CD4-positive, CD25-positive, alpha-beta regulatory T cell (primary cell): Measurements from ENCODE around the gene UPB1. TPM values are rescaled to one million over a fixed set of nuclear protein-coding genes. Genes with fewer than 3 reads are reported as not detected.
A peak's percentile ranks its signal among the peaks of the same experiment; 100 is the strongest.

Experiments
- ATAC-seq, 2 donors: fragments of 150-1000 bp; cut with Tn5 transposase; one replicate each; pipeline ENCODE4 v1.10.0; 2021; ENCODE audit warnings: low read depth in 2 of 2, moderate number of reproducible peaks in 2 of 2, moderate library complexity in 1 of 2
- DNase-seq, 3 donors: peaks; one replicate each; pipeline versions ENCODE4 v3.0.0 to v3.0.0-alpha.2; 2012 to 2022; ENCODE audit warnings: mixed read lengths in 1 of 3
- H3K27ac ChIP-seq: one replicate; pipeline ENCODE4 v1.7.0; 2013; ENCODE audit warnings: mild to moderate bottlenecking, low read length; ENCODE audit not compliant: insufficient read depth, poor library complexity, severe bottlenecking
- H3K27me3 ChIP-seq: one replicate; pipeline ENCODE4 v1.7.0; 2013; ENCODE audit warnings: low read length; ENCODE audit not compliant: control insufficient read depth, insufficient read depth
- H3K36me3 ChIP-seq: one replicate; pipeline ENCODE4 v1.7.0; 2013; ENCODE audit warnings: mild to moderate bottlenecking, low read length, moderate library complexity; ENCODE audit not compliant: control insufficient read depth, insufficient read depth
- H3K4me1 ChIP-seq: 2 replicates; pipeline ENCODE4 v1.7.0; 2013; ENCODE audit warnings: mild to moderate bottlenecking, low read length; ENCODE audit not compliant: insufficient read depth, control insufficient read depth, poor library complexity, severe bottlenecking
- H3K4me3 ChIP-seq: one replicate; pipeline ENCODE4 v1.7.0; 2013; ENCODE audit warnings: low read depth, mild to moderate bottlenecking, low read length, moderate library complexity
- H3K9me3 ChIP-seq, 2 experiments: 1 replicate in 1 of 2; 2 replicates in 1 of 2; pipeline ENCODE4 v1.7.0; 2013; ENCODE audit warnings: low read length in 2 of 2, mild to moderate bottlenecking in 1 of 2, moderate library complexity in 1 of 2; ENCODE audit not compliant: control insufficient read depth in 2 of 2
- H3K27ac Mint-ChIP-seq, 3 donors: one replicate each; pipeline ENCODE4 v1.8.0; 2020 to 2022; ENCODE audit warnings: mild to moderate bottlenecking in 3 of 3, mixed read lengths in 3 of 3, moderate library complexity in 2 of 3
- H3K27me3 Mint-ChIP-seq: one replicate; pipeline ENCODE4 v1.8.0; 2022; ENCODE audit warnings: mild to moderate bottlenecking, mixed read lengths
- H3K36me3 Mint-ChIP-seq: one replicate; pipeline ENCODE4 v1.8.0; 2020; ENCODE audit warnings: mixed read lengths
- H3K4me1 Mint-ChIP-seq, 4 donors: one replicate each; pipeline ENCODE4 v1.8.0; 2020 to 2022; ENCODE audit warnings: mixed read lengths in 4 of 4, mild to moderate bottlenecking in 1 of 4
- H3K4me3 Mint-ChIP-seq, 4 donors: one replicate each; pipeline ENCODE4 v1.8.0; 2020 to 2022; ENCODE audit warnings: mild to moderate bottlenecking in 4 of 4, mixed read lengths in 4 of 4, moderate library complexity in 3 of 4
- H3K9me3 Mint-ChIP-seq, 7 donors: one replicate each; pipeline ENCODE4 v1.8.0; 2020 to 2022; ENCODE audit warnings: mixed read lengths in 7 of 7, mild to moderate bottlenecking in 3 of 7, moderate library complexity in 2 of 7
- polyA plus RNA-seq, 4 donors: library from polyadenylated mRNA; unstranded; fragments of 300-500 nt; fragmentation: Illumina TruSeq; gene quantifications; one replicate each; pipeline ENCODE4 v1.2.3, GENCODE V29; 2021
- total RNA-seq: library from RNA; stranded (reverse); gene quantifications from one replicate; pipeline ENCODE4 v1.2.3, GENCODE V29; 2022

Gene UPB1
- total and polyA plus RNA-seq, 5 donors from 2014 or later = 3.8 TPM; not detected in 4

DNA sequence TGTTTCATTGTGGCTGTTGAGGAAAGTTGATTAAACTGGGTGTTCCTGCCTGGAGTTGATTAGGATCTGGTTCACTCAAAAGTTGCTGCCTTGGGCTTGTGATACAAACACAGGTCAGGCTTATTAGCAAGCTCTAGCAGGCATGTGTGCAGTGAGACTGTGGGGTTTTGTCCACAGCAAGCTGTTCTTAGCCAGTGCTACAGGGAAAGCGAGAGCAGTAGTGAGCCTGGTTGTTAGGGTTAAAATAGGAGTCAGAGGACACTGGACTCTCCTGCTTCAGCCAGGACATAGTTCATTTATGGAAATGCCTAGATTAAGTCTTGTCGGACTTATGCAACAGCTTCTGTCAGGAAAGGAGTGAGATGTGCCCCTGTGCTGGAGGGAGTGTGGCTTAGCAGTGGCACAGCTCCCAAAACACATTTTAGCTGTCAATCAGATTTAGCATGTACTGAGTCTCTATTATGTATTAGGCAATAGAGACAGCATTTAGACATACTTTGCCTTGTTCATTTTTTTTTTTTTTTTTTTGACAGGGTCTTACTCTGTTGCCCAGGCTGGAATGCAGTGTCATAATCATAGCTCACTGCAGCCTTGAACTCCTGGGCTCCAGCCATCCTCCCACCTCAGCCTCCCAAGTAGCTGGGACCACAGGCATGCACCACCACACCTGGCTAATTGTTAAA, 69.4 kb downstream of the UPB1 start:
- Histone ChIP-seq H3K27me3 (no peaks in the 10 kb centered on the region), H3K36me3 (peaks cover 59% of the 10 kb centered on the region), H3K4me3 (no peak overlapping the region), H3K4me1 (peaks cover 16% of the 10 kb centered on the region), H3K9me3 (no peaks in the 10 kb centered on the region), H3K27ac (no peak overlapping the region)
- no peaks in the 10 kb centered on the region for H3K27me3 Mint-ChIP-seq
- H3K27ac Mint-ChIP-seq = peak overlapping the region; percentile 5 to 79 (median 18)
- peaks cover 10 to 59% (median 30%) of the 10 kb centered on the region in 4 donors for H3K4me1 Mint-ChIP-seq
- H3K36me3 Mint-ChIP-seq = peaks cover 22% of the 10 kb centered on the region
- ATAC-seq (no peak), DNase-seq (no peak)
- H3K9me3 Mint-ChIP-seq = no peaks in the 10 kb centered on the region
- H3K4me3 Mint-ChIP-seq = peak overlapping the region in 2 of 4 donors; percentile 13 to 19

DNA sequence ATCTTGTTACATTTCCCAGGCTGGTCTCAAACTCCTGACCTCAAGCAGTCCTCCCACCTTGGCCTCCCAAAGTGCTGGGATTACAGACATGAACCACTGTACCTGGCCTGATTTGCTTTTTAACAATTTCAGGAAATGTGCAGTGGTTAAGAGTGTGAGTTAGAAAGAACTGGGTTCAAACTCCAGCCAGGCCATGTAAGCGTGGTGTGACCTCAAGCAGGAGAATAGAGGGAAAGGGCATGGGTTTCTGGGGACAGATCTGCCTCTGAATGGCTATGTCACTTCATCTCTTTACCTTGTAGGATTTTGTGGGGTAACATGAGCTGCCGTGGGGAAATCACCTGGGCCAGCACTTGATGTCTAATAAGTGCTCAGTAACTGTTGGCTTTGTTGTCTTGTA, 69.9 kb downstream of the UPB1 start:
- DNase-seq (no peak), ATAC-seq (no peak)
- H3K36me3 ChIP-seq = peaks cover 62% of the 10 kb centered on the region
- H3K27me3 ChIP-seq = no peaks in the 10 kb centered on the region
- H3K27ac Mint-ChIP-seq = peak overlapping the region in 2 of 3 donors; percentile 18 to 71
- no peak overlapping the region for H3K4me3 ChIP-seq
- no peaks in the 10 kb centered on the region for H3K9me3 ChIP-seq
- no peak overlapping the region for H3K27ac ChIP-seq
- H3K36me3 Mint-ChIP-seq = peaks cover 28% of the 10 kb centered on the region
- no peaks in the 10 kb centered on the region for H3K9me3 Mint-ChIP-seq
- H3K27me3 Mint-ChIP-seq = no peaks in the 10 kb centered on the region
- peaks cover 10 to 55% (median 29%) of the 10 kb centered on the region in 4 donors for H3K4me1 Mint-ChIP-seq
- peaks cover 16% of the 10 kb centered on the region for H3K4me1 ChIP-seq
- peak overlapping the region in 1 of 4 donors; percentile 25 for H3K4me3 Mint-ChIP-seq

DNA sequence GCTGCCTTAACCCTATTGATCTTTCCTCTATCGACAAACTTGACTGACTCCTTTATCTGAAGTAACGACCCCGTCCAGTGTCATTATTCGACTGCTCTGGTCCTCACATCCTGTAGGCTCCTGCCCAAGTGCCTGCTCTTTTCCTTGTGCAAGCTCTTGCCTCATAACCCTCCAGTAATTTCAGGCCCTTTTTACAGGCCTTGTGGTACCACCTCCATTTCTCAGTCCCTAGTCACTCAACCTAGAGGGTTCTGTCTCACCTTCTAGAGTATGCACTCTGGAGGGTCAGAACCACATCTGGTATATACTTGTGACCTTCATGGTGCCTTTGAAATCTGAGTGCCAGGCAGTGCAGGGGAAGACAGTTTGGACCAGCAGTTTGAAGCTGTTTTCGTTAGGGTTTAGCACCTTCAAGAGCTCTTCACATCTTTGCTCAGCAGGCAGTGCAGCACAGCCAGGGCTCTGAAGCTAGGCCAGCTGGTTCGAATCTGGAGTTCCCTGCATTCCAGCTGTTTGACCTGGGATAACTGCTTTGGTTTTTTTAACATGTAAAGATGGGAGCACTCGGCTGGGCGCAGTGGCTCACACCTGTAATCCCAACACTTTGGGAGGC, 71.9 kb downstream of the UPB1 start:
- H3K4me3 ChIP-seq = no peak overlapping the region
- Mint-ChIP-seq H3K4me3 (no peak overlapping the region), H3K9me3 (no peaks in the 10 kb centered on the region), H3K4me1 (peaks cover 10 to 46% (median 26%) of the 10 kb centered on the region in 4 donors), H3K36me3 (peaks cover 30% of the 10 kb centered on the region), H3K27me3 (no peaks in the 10 kb centered on the region), H3K27ac (peak overlapping the region in 2 of 3 donors; percentile 42 to 69)
- peaks cover 69% of the 10 kb centered on the region for H3K36me3 ChIP-seq
- ATAC-seq (no peak), DNase-seq (no peak)
- no peaks in the 10 kb centered on the region for H3K9me3 ChIP-seq
- H3K4me1 ChIP-seq = peaks cover 12% of the 10 kb centered on the region
- no peak overlapping the region for H3K27ac ChIP-seq
- no peaks in the 10 kb centered on the region for H3K27me3 ChIP-seq

DNA sequence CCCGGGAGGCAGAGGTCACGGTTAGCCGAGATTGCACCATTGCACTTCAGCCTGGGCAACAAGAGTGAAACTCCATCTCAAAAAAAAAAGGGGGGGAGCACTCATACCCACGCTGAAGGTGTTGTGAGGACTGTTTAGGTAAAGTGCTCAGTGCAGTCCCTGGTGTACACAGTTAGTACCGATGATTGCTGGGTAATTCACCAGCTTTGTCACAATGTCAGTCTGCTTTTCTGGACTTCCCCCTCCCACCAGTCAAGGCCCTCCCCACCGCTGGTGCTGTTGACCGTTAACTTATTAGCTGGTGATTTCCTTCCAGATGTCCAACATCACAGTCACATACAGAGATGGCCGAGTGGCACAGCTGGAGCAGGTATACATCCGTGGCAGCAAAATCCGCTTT, 72.5 kb downstream of the UPB1 start:
- H3K4me1 ChIP-seq = peaks cover 12% of the 10 kb centered on the region
- no peak overlapping the region for H3K4me3 ChIP-seq
- H3K4me1 Mint-ChIP-seq = peaks cover 10 to 43% (median 24%) of the 10 kb centered on the region in 4 donors
- H3K27me3 ChIP-seq = no peaks in the 10 kb centered on the region
- H3K27ac Mint-ChIP-seq = peak overlapping the region in 1 of 3 donors; percentile 69
- H3K9me3 Mint-ChIP-seq = no peaks in the 10 kb centered on the region
- peaks cover 32% of the 10 kb centered on the region for H3K36me3 Mint-ChIP-seq
- DNase-seq = no peak
- H3K27me3 Mint-ChIP-seq = no peaks in the 10 kb centered on the region
- H3K36me3 ChIP-seq = peaks cover 71% of the 10 kb centered on the region
- no peak overlapping the region for H3K27ac ChIP-seq
- no peak for ATAC-seq
- no peaks in the 10 kb centered on the region for H3K9me3 ChIP-seq
- no peak overlapping the region for H3K4me3 Mint-ChIP-seq

DNA sequence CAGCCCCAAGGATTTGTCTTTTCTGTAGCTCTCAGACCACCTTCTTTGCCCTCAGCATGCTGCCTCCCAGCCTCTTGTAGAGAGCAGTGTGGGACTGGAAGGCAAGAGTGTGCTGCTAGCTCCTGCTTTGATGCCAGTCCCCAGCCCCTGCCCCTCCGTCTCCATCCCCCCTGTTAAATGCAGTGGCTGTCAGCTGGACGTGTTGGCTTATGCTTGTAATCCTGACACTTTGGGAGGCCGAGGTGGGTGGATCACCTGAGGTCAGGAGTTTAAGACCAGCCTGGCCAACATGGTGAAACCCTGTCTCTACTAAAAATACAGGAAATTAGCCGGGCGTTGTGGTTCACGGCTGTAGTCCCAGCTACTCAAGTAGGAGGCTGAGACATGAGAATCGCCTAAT, 76.1 kb downstream of the UPB1 start:
- H3K36me3 Mint-ChIP-seq = peaks cover 45% of the 10 kb centered on the region
- Histone ChIP-seq H3K9me3 (no peaks in the 10 kb centered on the region), H3K36me3 (peaks cover 76% of the 10 kb centered on the region), H3K4me3 (no peak overlapping the region), H3K4me1 (no peaks in the 10 kb centered on the region), H3K27ac (no peak overlapping the region), H3K27me3 (no peaks in the 10 kb centered on the region)
- H3K4me3 Mint-ChIP-seq = no peak overlapping the region
- peaks cover 5 to 8% (median 6%) of the 10 kb centered on the region in 4 donors for H3K4me1 Mint-ChIP-seq
- ATAC-seq (no peak), DNase-seq (no peak)
- no peak overlapping the region for H3K27ac Mint-ChIP-seq
- no peaks in the 10 kb centered on the region for H3K9me3 Mint-ChIP-seq
- no peaks in the 10 kb centered on the region for H3K27me3 Mint-ChIP-seq

DNA sequence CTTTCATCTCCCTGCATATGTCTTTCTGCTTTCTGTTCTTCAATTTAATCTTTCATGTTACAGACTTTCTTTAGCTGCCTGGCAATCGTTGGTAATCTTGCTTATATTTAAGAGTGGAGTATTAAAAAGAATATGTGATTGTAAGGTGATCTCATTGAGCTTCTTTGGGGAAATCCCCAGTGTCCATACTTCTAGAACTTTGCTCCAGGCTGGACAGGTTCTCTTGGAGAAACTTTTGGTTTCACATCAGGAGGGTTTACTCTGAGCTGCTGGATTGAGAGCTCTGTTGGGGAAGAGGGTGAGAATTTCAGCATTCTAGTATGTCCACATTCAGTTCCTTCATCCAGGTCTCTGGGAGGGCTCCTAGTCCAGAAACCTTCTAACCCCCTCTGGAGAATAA, 81.6 kb downstream of the UPB1 start:
- H3K36me3 Mint-ChIP-seq = peaks cover 31% of the 10 kb centered on the region
- ATAC-seq (no peak), DNase-seq (no peak)
- Histone ChIP-seq H3K9me3 (no peaks in the 10 kb centered on the region), H3K27ac (no peak overlapping the region), H3K27me3 (no peaks in the 10 kb centered on the region), H3K4me1 (no peaks in the 10 kb centered on the region), H3K36me3 (peaks cover 36% of the 10 kb centered on the region), H3K4me3 (no peak overlapping the region)
- no peak overlapping the region for H3K4me3 Mint-ChIP-seq
- H3K27ac Mint-ChIP-seq = peak overlapping the region in 1 of 3 donors; percentile 1
- H3K27me3 Mint-ChIP-seq = no peaks in the 10 kb centered on the region
- H3K9me3 Mint-ChIP-seq = no peaks in the 10 kb centered on the region
- H3K4me1 Mint-ChIP-seq = peaks cover 0 to 5% (median 5%) of the 10 kb centered on the region in 4 donors
